OCI-LY3 (cell line): Measurements from ENCODE around the gene DOCK10.

ENCODE experiments used
- H2AFZ ChIP-seq: fragments of 200-600, 300-600 bp; shearing (Covaris generic); 2 replicates; pipeline ENCODE4 v1.6.0; 2014; ENCODE audit warnings: antibody characterized with exemption, low read depth, low read length
- H3K27ac ChIP-seq: fragments of 200-600, 300-600 bp; sonication (generic); 2 replicates; pipeline ENCODE4 v1.5.1; 2014; ENCODE audit warnings: mild to moderate bottlenecking, low read length, moderate library complexity, mixed read lengths
- H3K27me3 ChIP-seq: fragments of 200-600, 300-600 bp; sonication (generic); 2 replicates; pipeline ENCODE4 v1.6.1; 2014; ENCODE audit warnings: low read depth, low read length, mixed read lengths
- H3K36me3 ChIP-seq: fragments of 200-600, 300-600 bp; sonication (generic); replicated peaks from 2 replicates; pipeline ENCODE3; 2014; ENCODE audit warnings: low read depth, low read length, mixed read lengths
- H3K4me1 ChIP-seq: fragments of 300-600, 200-600 bp; sonication (generic); 2 replicates; pipeline ENCODE4 v1.6.1; 2014; ENCODE audit warnings: low read length, mixed read lengths
- H3K4me2 ChIP-seq: fragments of 200-600, 300-600 bp; sonication (generic); 2 replicates; pipeline ENCODE4 v1.6.1; 2014; ENCODE audit warnings: low read length, mixed read lengths
- H3K4me3 ChIP-seq: fragments of 300-600, 200-600 bp; sonication (generic); 2 replicates; pipeline ENCODE4 v1.5.1; 2014; ENCODE audit warnings: antibody characterized with exemption, mild to moderate bottlenecking, low read length, moderate library complexity
- H3K79me2 ChIP-seq: fragments of 300-600, 200-600 bp; shearing (Covaris generic); 2 replicates; pipeline ENCODE4 v1.6.1; 2014; ENCODE audit warnings: mild to moderate bottlenecking, low read length, mixed read lengths
- H3K9ac ChIP-seq: fragments of 300-600, 200-600 bp; shearing (Covaris generic); 2 replicates; pipeline ENCODE4 v1.6.0; 2014; ENCODE audit warnings: mild to moderate bottlenecking, low read length, moderate library complexity
- H3K9me3 ChIP-seq: fragments of 200-600, 300-600 bp; shearing (Covaris generic); 2 replicates; pipeline ENCODE4 v1.6.1; 2014; ENCODE audit warnings: low read length, mixed read lengths; ENCODE audit not compliant: insufficient read depth
- H4K20me1 ChIP-seq: fragments of 200-600, 300-600 bp; sonication (generic); 2 replicates; pipeline ENCODE4 v1.6.1; 2016; ENCODE audit warnings: low read length, mixed read lengths; ENCODE audit not compliant: insufficient read depth
- EZH2phosphoT487 ChIP-seq: fragments of 200-600 bp; shearing (Covaris generic); IDR thresholded peaks from 2 replicates; pipeline ENCODE4 v1.6.1; 2018; ENCODE audit warnings: antibody characterized with exemption, mixed run types, low read depth
- TF ChIP-seq, protein P1 (sequence below): fragments of 200-600, 300-600 bp; sonication (generic); IDR thresholded peaks from 2 replicates; pipeline ENCODE4 v1.5.1; 2014; ENCODE audit warnings: antibody characterized with exemption, low read length, low read depth

Gene DOCK10

GRCh38 chr2:225086439-225086838 is 44.2 kb upstream of the DOCK10 start:
- no peak overlapping the region for H3K4me3 ChIP-seq
- no peaks in the 10 kb centered on the region for H3K36me3 ChIP-seq
- no peak for TF ChIP-seq EZH2phosphoT487
- TF ChIP-seq, protein P1, sequence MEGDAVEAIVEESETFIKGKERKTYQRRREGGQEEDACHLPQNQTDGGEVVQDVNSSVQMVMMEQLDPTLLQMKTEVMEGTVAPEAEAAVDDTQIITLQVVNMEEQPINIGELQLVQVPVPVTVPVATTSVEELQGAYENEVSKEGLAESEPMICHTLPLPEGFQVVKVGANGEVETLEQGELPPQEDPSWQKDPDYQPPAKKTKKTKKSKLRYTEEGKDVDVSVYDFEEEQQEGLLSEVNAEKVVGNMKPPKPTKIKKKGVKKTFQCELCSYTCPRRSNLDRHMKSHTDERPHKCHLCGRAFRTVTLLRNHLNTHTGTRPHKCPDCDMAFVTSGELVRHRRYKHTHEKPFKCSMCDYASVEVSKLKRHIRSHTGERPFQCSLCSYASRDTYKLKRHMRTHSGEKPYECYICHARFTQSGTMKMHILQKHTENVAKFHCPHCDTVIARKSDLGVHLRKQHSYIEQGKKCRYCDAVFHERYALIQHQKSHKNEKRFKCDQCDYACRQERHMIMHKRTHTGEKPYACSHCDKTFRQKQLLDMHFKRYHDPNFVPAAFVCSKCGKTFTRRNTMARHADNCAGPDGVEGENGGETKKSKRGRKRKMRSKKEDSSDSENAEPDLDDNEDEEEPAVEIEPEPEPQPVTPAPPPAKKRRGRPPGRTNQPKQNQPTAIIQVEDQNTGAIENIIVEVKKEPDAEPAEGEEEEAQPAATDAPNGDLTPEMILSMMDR: no peak
- no peak overlapping the region for H3K9ac ChIP-seq
- H2AFZ ChIP-seq: no peak overlapping the region
- no peak overlapping the region for H3K27ac ChIP-seq
- no peaks in the 10 kb centered on the region for H3K9me3 ChIP-seq
- no peaks in the 10 kb centered on the region for H3K27me3 ChIP-seq
- H3K4me2 ChIP-seq: no peak overlapping the region
- no peaks in the 10 kb centered on the region for H4K20me1 ChIP-seq
- H3K4me1 ChIP-seq: no peaks in the 10 kb centered on the region
- no peaks in the 10 kb centered on the region for H3K79me2 ChIP-seq

DNA sequence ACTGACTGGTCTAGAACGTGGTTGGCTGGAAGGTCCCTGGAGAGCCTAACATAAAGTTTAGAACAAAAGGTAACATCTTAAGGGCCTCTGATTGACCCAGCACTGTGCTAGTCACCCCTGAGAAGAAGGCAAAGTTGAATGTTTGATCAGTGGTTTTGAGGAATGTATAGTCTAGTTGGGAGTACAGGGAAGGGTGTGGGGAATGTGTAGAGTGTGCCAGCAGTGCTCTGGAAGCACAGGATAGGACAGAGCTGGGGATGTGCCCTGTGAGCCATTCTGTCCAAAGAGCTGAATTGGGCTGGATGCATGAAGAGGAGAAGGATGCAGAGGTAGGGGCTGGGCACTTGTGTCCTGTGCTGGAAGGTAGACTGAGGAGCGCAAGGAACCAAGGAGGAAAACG is 41.0 kb upstream of the DOCK10 start:
- Histone ChIP-seq H3K36me3 (no peaks in the 10 kb centered on the region), H3K9me3 (no peaks in the 10 kb centered on the region), H3K27ac (no peak overlapping the region), H3K9ac (no peak overlapping the region), H3K79me2 (no peaks in the 10 kb centered on the region), H3K27me3 (no peaks in the 10 kb centered on the region), H3K4me3 (no peak overlapping the region), H3K4me1 (no peaks in the 10 kb centered on the region), H3K4me2 (no peak overlapping the region), H4K20me1 (no peaks in the 10 kb centered on the region), H2AFZ (no peak overlapping the region)
- TF ChIP-seq EZH2phosphoT487: no peak
- TF ChIP-seq, protein P1: no peak

DNA sequence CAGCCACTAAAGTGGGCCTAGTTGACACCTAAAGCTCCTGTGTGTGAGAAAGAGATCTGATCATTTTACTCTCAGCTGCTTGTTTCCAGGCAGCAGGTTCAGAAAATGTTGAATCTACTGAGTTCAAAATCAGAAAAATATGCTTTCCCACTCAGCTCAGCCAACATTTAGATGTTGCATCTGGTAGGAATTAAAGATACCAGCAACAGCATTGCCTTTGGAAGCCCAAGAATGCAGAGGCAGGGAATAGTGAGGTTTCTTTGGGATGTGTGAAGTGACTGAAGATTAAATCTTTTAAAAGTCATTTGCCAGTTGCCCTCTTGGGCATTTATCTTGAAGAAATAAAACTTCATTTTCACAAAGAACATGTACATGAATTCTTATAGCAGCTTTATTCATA is 33.9 kb upstream of the DOCK10 start:
- H3K27ac ChIP-seq: no peak overlapping the region
- H3K4me3 ChIP-seq: no peak overlapping the region
- TF ChIP-seq EZH2phosphoT487: no peak
- TF ChIP-seq, protein P1: no peak
- H3K27me3 ChIP-seq: no peaks in the 10 kb centered on the region
- H4K20me1 ChIP-seq: no peaks in the 10 kb centered on the region
- H3K9ac ChIP-seq: no peak overlapping the region
- H2AFZ ChIP-seq: no peak overlapping the region
- H3K79me2 ChIP-seq: no peaks in the 10 kb centered on the region
- H3K4me2 ChIP-seq: no peak overlapping the region
- no peaks in the 10 kb centered on the region for H3K4me1 ChIP-seq
- no peaks in the 10 kb centered on the region for H3K36me3 ChIP-seq
- no peaks in the 10 kb centered on the region for H3K9me3 ChIP-seq

GRCh38 chr2:225074919-225075681 is 32.8 kb upstream of the DOCK10 start:
- Histone ChIP-seq H3K27me3 (no peaks in the 10 kb centered on the region), H3K4me1 (no peaks in the 10 kb centered on the region), H3K9ac (no peak overlapping the region), H3K9me3 (no peaks in the 10 kb centered on the region), H3K79me2 (no peaks in the 10 kb centered on the region), H2AFZ (no peak overlapping the region), H3K4me2 (no peak overlapping the region), H4K20me1 (no peaks in the 10 kb centered on the region), H3K27ac (no peak overlapping the region), H3K4me3 (no peak overlapping the region), H3K36me3 (no peaks in the 10 kb centered on the region)
- TF ChIP-seq, protein P1: no peak
- TF ChIP-seq EZH2phosphoT487: no peak
